ENCODE measurements around the gene ANAPC13. TPM values are rescaled to one million over a fixed set of nuclear protein-coding genes. Genes with fewer than 3 reads are reported as not detected.

Gene ANAPC13
- total RNA-seq, 1 donor from 2014 or later: 58.1 TPM

GRCh38 chr3:134428401-134428800 lies 57.4 kb downstream of the ANAPC13 start:
- no peaks in the 10 kb centered on the region for H3K9me3 ChIP-seq
- TF ChIP-seq CTCF (IDR thresholded peaks at IDR 0.05): no peak
- no peak for DNase-seq
- H3K36me3 ChIP-seq: no peaks in the 10 kb centered on the region
- no peaks in the 10 kb centered on the region for H3K4me1 ChIP-seq
- intact Hi-C loops (cut with DNase I): no loop called here
- no peaks in the 10 kb centered on the region for H3K27me3 ChIP-seq
- H3K4me3 ChIP-seq: no peak overlapping the region
- H3K27ac ChIP-seq: no peak overlapping the region
- ATAC-seq: no peak

Other genes starting within 250 kb of the ANAPC13 start
- gene RYK, start 235.1 kb downstream of the ANAPC13 start, total RNA-seq: 56.6 TPM
- 119 TPM for gene AMOTL2, start 111.5 kb downstream of the ANAPC13 start, total RNA-seq
- gene CEP63, start 72 bp upstream of the ANAPC13 start, total RNA-seq: 22.1 TPM
- gene KY, start 165.0 kb upstream of the ANAPC13 start, total RNA-seq: 0.29 TPM

All from upper lobe of right lung (tissue), 1 donor.